GM06990 (cell line): ENCODE data around the gene GPR18.

ENCODE experiments used
- DNase-seq: peaks from one replicate; pipeline ENCODE4 v3.0.0-alpha.2; 2011; ENCODE audit not compliant: insufficient read length; ENCODE audit errors: extremely low read depth
- H3K27me3 ChIP-seq: replicated peaks from 2 replicates; pipeline ENCODE4 v1.6.0; 2011; ENCODE audit warnings: low read length; ENCODE audit not compliant: control insufficient read depth, insufficient read depth
- H3K36me3 ChIP-seq: 2 replicates; pipeline ENCODE4 v1.5.1; 2011; ENCODE audit warnings: low read length; ENCODE audit not compliant: control insufficient read depth, insufficient read depth
- H3K4me3 ChIP-seq: replicated peaks from 2 replicates; pipeline ENCODE4 v1.5.1; 2011; ENCODE audit warnings: low read depth, mild to moderate bottlenecking, control low read depth, low read length
- CTCF ChIP-seq: IDR thresholded peaks from 2 replicates; pipeline ENCODE4 v1.5.1; 2011; ENCODE audit warnings: low read length, control low read depth, mild to moderate bottlenecking, inconsistent platforms; ENCODE audit not compliant: insufficient read depth, poor library complexity, severe bottlenecking

Gene GPR18

GRCh38 chr13:99221567-99222239 lies 36.5 kb downstream of the GPR18 start:
- Histone ChIP-seq H3K27me3 (no peaks in the 10 kb centered on the region), H3K36me3 (no peaks in the 10 kb centered on the region), H3K4me3 (no peak overlapping the region)
- TF ChIP-seq CTCF: no peak
- no peak for DNase-seq

- H3K4me3 ChIP-seq: no peak overlapping the region
- H3K36me3 ChIP-seq: peaks cover 2% of the 10 kb centered on the region; the same call in 1 of the 2 replicates
- no peak for DNase-seq
- no peaks in the 10 kb centered on the region for H3K27me3 ChIP-seq
- TF ChIP-seq CTCF: no peak
Observed at GRCh38 chr13:99220199-99220935, 37.8 kb downstream of the GPR18 start.

DNA sequence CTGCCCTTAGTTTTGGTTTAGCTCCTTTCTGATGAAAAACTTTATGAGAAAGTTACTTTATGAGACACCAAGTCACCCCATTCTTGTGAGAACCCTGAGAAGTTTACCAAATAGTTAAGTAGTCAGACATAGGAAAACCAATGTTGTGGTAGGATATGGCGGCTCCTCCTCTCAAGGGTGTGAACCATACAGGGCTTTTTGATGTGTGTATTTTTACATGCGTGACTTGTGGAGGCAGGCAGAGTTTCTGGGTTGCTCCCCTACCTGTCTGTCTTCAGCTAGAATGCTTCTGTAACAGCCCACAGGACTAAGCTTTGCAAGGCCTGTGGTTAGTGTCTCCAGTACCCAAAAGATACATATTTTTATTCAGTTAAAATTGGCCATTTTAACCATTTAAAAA lies 39.2 kb downstream of the GPR18 start:
- no peak for TF ChIP-seq CTCF
- no peak for DNase-seq
- peaks cover 2% of the 10 kb centered on the region; the same call in 1 of the 2 replicates for H3K36me3 ChIP-seq
- H3K27me3 ChIP-seq: no peaks in the 10 kb centered on the region
- no peak overlapping the region for H3K4me3 ChIP-seq

- H3K27me3 ChIP-seq: no peaks in the 10 kb centered on the region
- no peak for DNase-seq
- no peak overlapping the region for H3K4me3 ChIP-seq
- H3K36me3 ChIP-seq: peaks cover 2% of the 10 kb centered on the region; the same call in 1 of the 2 replicates
- no peak for TF ChIP-seq CTCF
Observed at GRCh38 chr13:99218545-99218944, 39.6 kb downstream of the GPR18 start.

GRCh38 chr13:99218126-99218525 lies 40.1 kb downstream of the GPR18 start:
- no peak for TF ChIP-seq CTCF
- H3K4me3 ChIP-seq: no peak overlapping the region
- H3K36me3 ChIP-seq: peaks cover 2% of the 10 kb centered on the region; the same call in 1 of the 2 replicates
- DNase-seq: no peak
- no peaks in the 10 kb centered on the region for H3K27me3 ChIP-seq
